Osteoblast (primary cell): Measurements from ENCODE around the gene RAB40B. TPM values are rescaled to one million over a fixed set of nuclear protein-coding genes. Genes with fewer than 3 reads are reported as not detected.

ENCODE experiments used
- DNase-seq: peaks from one replicate; pipeline ENCODE4 v3.0.0; 2011; ENCODE audit warnings: low spot score, mixed read lengths; ENCODE audit not compliant: insufficient read length; ENCODE audit errors: missing footprints
- H2AFZ ChIP-seq: 2 replicates; pipeline ENCODE4 v1.6.0; 2011; ENCODE audit warnings: mild to moderate bottlenecking, low read length
- H3K27ac ChIP-seq: 2 replicates; pipeline ENCODE4 v1.5.1; 2011; ENCODE audit warnings: mild to moderate bottlenecking, low read depth, low read length, moderate library complexity
- H3K27me3 ChIP-seq: 2 replicates; pipeline ENCODE4 v1.6.0; 2012; ENCODE audit warnings: mild to moderate bottlenecking, control low read depth, inconsistent platforms, low read length, moderate library complexity; ENCODE audit not compliant: insufficient read depth
- H3K36me3 ChIP-seq: 2 replicates; pipeline ENCODE4 v1.5.1; 2011; ENCODE audit warnings: mild to moderate bottlenecking, low read length, control low read depth, moderate library complexity; ENCODE audit not compliant: insufficient read depth
- H3K4me1 ChIP-seq: 2 replicates; pipeline ENCODE4 v1.5.1; 2011; ENCODE audit warnings: mild to moderate bottlenecking, low read length, control low read depth, moderate library complexity; ENCODE audit not compliant: insufficient read depth
- H3K4me2 ChIP-seq: 2 replicates; pipeline ENCODE4 v1.6.0; 2011; ENCODE audit warnings: mild to moderate bottlenecking, low read length; ENCODE audit not compliant: insufficient read depth
- H3K4me3 ChIP-seq: fragments of 200-600 bp; sonication (generic); 3 replicates; pipeline ENCODE4 v1.5.1; 2012; ENCODE audit warnings: mild to moderate bottlenecking, low read length, inconsistent platforms; ENCODE audit not compliant: insufficient read depth
- H3K79me2 ChIP-seq: 2 replicates; pipeline ENCODE4 v1.6.0; 2012; ENCODE audit warnings: mild to moderate bottlenecking, low read length, control low read depth, inconsistent platforms; ENCODE audit not compliant: insufficient read depth
- H3K9me3 ChIP-seq: 2 replicates; pipeline ENCODE4 v1.5.1; 2011; ENCODE audit warnings: low read depth, low read length, control low read depth
- H4K20me1 ChIP-seq: 2 replicates; pipeline ENCODE4 v1.6.0; 2012; ENCODE audit warnings: mild to moderate bottlenecking, low read length, control low read depth; ENCODE audit not compliant: insufficient read depth
- CTCF ChIP-seq: IDR thresholded peaks from 2 replicates; pipeline ENCODE4 v1.5.1; 2011; ENCODE audit warnings: mild to moderate bottlenecking, low read depth, low read length, moderate library complexity; ENCODE audit errors: extremely low read depth
- total RNA-seq: library from RNA; depleted of rRNA; stranded (reverse); fragments of >200 nt; gene quantifications from 2 replicates; pipeline ENCODE4 v1.2.3, GENCODE V29; 2012

The RAB40B gene
- total RNA-seq, 1 donor: 8.3 TPM

GRCh38 chr17:82665217-82665616 lies 33.3 kb downstream of the RAB40B start:
- no peaks in the 10 kb centered on the region for H4K20me1 ChIP-seq
- H3K4me1 ChIP-seq: no peaks in the 10 kb centered on the region
- no peaks in the 10 kb centered on the region for H3K79me2 ChIP-seq
- H2AFZ ChIP-seq: no peak overlapping the region
- no peak for DNase-seq
- no peaks in the 10 kb centered on the region for H3K36me3 ChIP-seq
- no peaks in the 10 kb centered on the region for H3K27me3 ChIP-seq
- TF ChIP-seq CTCF: no peak
- no peaks in the 10 kb centered on the region for H3K9me3 ChIP-seq
- no peak overlapping the region for H3K4me2 ChIP-seq
- H3K4me3 ChIP-seq: no peak overlapping the region
- H3K27ac ChIP-seq: no peak overlapping the region

DNA sequence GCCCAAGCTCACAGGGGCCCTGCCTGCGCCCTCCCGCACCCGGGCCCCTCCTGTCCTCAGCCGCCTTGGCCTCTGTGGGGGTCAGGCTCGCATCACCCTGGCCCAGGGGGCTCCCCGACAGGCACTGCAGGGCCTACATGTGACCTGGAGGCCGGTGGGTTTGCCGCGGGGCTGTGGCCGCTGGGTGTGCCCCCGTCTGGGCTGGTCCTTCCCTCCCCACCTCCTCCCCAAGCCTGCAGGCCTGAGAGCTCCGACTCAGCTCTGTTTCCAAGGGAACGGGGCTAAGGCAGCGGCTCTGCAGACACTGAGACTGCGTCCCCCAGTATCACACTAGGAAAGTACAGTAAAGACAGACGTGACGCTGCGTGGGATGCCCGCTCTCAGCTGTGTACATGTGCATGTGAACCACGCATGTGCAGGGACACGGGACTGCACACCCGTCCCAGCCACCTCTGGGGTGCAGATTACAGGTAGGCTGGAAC lies 33.8 kb downstream of the RAB40B start:
- no peak for TF ChIP-seq CTCF
- no peaks in the 10 kb centered on the region for H3K79me2 ChIP-seq
- peak; percentile 59 for DNase-seq

GRCh38 chr17:82664276-82664575 lies 34.3 kb downstream of the RAB40B start:
- Histone ChIP-seq H3K27me3 (no peaks in the 10 kb centered on the region), H2AFZ (no peak overlapping the region), H3K4me1 (no peaks in the 10 kb centered on the region), H3K36me3 (no peaks in the 10 kb centered on the region), H3K27ac (no peak overlapping the region), H3K9me3 (no peaks in the 10 kb centered on the region), H3K4me3 (no peak overlapping the region), H3K79me2 (no peaks in the 10 kb centered on the region), H3K4me2 (no peak overlapping the region), H4K20me1 (no peaks in the 10 kb centered on the region)
- DNase-seq: peak; percentile 34
- TF ChIP-seq CTCF: no peak

More for the DNA sequence above, 33.8 kb downstream of the RAB40B start:
- Histone ChIP-seq H3K4me3 (no peak overlapping the region), H3K4me2 (no peak overlapping the region), H4K20me1 (no peaks in the 10 kb centered on the region), H3K4me1 (no peaks in the 10 kb centered on the region), H3K27me3 (no peaks in the 10 kb centered on the region), H3K9me3 (no peaks in the 10 kb centered on the region), H2AFZ (no peak overlapping the region), H3K36me3 (no peaks in the 10 kb centered on the region), H3K27ac (no peak overlapping the region)

DNA sequence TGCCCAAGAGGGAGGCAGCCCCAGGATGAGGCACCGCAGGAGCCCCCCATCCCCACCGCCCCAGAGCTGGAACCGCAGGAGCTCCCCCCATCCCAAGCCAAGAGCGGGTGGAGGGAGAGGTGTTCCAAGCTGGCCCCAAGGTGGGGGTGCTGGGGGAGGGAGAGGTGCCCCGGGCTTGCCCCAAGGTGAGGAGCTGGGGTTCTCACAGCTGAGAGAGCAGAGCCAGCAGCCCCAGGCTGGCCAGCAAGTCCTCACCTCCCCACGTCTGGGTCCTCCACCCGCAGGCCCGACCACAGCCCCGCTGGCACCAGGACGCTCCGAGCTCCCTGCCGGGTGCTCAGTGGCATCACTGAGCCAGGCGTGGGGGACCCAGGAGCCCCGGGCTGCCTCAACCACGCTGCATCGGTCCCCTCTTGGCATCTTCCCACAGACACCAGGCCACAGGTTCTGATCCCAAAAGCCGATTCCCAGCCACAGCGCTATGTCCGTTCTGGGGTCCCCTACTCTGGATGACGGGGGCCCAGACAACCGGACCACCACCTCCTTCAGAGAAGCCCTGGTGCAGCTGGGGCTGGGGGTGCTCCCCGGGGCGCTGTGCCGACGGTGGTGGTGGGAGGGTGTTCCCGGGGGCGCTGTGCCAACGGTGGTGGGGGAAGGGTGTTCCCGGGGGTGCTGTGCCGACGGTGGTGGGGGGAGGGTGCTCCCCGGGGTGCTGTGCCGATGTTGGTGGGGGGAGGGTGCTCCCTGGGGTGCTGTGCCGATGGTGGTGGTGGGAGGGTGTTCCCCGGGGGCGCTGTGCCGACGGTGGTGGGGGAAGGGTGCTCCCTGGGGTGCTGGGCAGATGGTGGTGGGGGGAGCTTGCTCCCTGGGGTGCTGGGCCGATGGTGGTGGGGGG lies 34.9 kb downstream of the RAB40B start:
- H2AFZ ChIP-seq: no peak overlapping the region
- H3K4me2 ChIP-seq: no peak overlapping the region
- no peaks in the 10 kb centered on the region for H3K36me3 ChIP-seq
- peak; percentile 77 for DNase-seq
- TF ChIP-seq CTCF: no peak
- no peaks in the 10 kb centered on the region for H3K4me1 ChIP-seq
- H3K9me3 ChIP-seq: no peaks in the 10 kb centered on the region
- H3K27ac ChIP-seq: no peak overlapping the region
- no peaks in the 10 kb centered on the region for H3K27me3 ChIP-seq
- H3K4me3 ChIP-seq: no peak overlapping the region
- H4K20me1 ChIP-seq: no peaks in the 10 kb centered on the region
- H3K79me2 ChIP-seq: no peaks in the 10 kb centered on the region
